ENCODE results near the gene CCBE1. TPM values are rescaled to one million over a fixed set of nuclear protein-coding genes. Genes with fewer than 3 reads are reported as not detected.

CCBE1 gene
- total and polyA plus RNA-seq, 2 of the 4 experiments (the other 2 are of a cell fraction), result 64.8 to 148 TPM

- intact Hi-C loops (cut with micrococcal nuclease), result no loop called here
- Histone ChIP-seq H3K79me1 (ENCODE audit: low read depth in 1 of 2, low read length in 2 of 2) (peaks cover 5 to 19% of the 10 kb centered on the region in 2 experiments), H3K27ac (ENCODE audit: insufficient read depth, low read length) (peak overlapping the region; percentile 26; the same call in 1 of the 2 replicates), H3K4me3 (ENCODE audit: insufficient read depth, low read depth, low read length) (no peak overlapping the region), H2BK20ac (ENCODE audit: low read depth, low read length) (peak overlapping the region; percentile 45; the same call in 1 of the 2 replicates), H3K56ac (ENCODE audit: extremely low read depth, insufficient read depth, low read length) (no peak overlapping the region), H3K14ac (replicated peaks; ENCODE audit: low read depth, low read length) (no peak overlapping the region; the same call in 1 of the 2 replicates), H3K9me1 (ENCODE audit: insufficient read depth, low read length) (peaks cover 4% of the 10 kb centered on the region; the same call in 1 of the 2 replicates), H3K23ac (ENCODE audit: low read depth, low read length) (0 out of 2 replicates have a peak overlapping the region, but pooled peaks have one; percentile 14), H4K8ac (ENCODE audit: low read depth in 2 of 2, low read length in 2 of 2) (peak overlapping the region; percentile 42 to 75; a peak in 3 of 4 replicates), H3K18ac (ENCODE audit: low read depth, low read length) (peak overlapping the region; percentile 59), H2BK5ac (ENCODE audit: low read depth, low read length, poor library complexity, severe bottlenecking) (peak overlapping the region; percentile 44), H2AK5ac (ENCODE audit: low read depth, low read length) (0 out of 2 replicates have a peak overlapping the region, but pooled peaks have one; percentile 30), H3K9ac (ENCODE audit: low read depth, low read length) (peak overlapping the region; percentile 34), H3K4ac (ENCODE audit: low read depth, low read length) (peak overlapping the region; percentile 82), H3K36me3 (ENCODE audit: control insufficient read depth, insufficient read depth, low read length) (no peaks in the 10 kb centered on the region), H3K4me2 (ENCODE audit: low read depth, low read length) (peak overlapping the region; percentile 63; the same call in 1 of the 2 replicates), H3K9me3 (ENCODE audit: control insufficient read depth, insufficient read depth, low read length) (no peaks in the 10 kb centered on the region), H2AFZ (replicated peaks; ENCODE audit: low read length, poor library complexity) (peak overlapping the region; percentile 38), H4K5ac (ENCODE audit: low read depth, low read length) (peak overlapping the region; percentile 45), H3K4me1 (ENCODE audit: control insufficient read depth, insufficient read depth, low read length) (peaks cover 20% of the 10 kb centered on the region), H3K27me3 (ENCODE audit: control insufficient read depth, insufficient read depth, low read length) (no peaks in the 10 kb centered on the region), H4K91ac (ENCODE audit: insufficient read depth, low read depth, low read length) (peak overlapping the region; percentile 40; the same call in 1 of the 2 replicates), H4K20me1 (ENCODE audit: insufficient read depth, low read length) (no peaks in the 10 kb centered on the region), H2AK9ac (replicated peaks; ENCODE audit: low read depth, low read length, poor library complexity) (peak overlapping the region; percentile 50), H2BK15ac (ENCODE audit: low read depth, low read length) (peak overlapping the region; percentile 37; the same call in 1 of the 3 replicates), H2BK120ac (ENCODE audit: low read depth, low read length) (peak overlapping the region; percentile 83)
- DNase-seq (no peak), ATAC-seq (ENCODE audit: low read depth) (no peak)
- BruUV-seq (replicated peaks), result no TSS peak
- no CpG with 5 or more reads among the region's 3 CpGs for WGBS, 2 experiments (ENCODE audit: extremely low coverage in 2 of 2, insufficient read length in 1 of 2)
- dilution Hi-C loops (cut with HindIII; ENCODE audit: low sequenced_read_pairs, unreplicated experiment), result no loop called here
- CTCF ChIA-PET, result no interaction called here
- in situ Hi-C loops (cut with MboI; ENCODE audit: low sequenced_read_pairs), result loop anchor here (5.0 kb wide), 1 partner anchor 117 kb away; no protein-coding TSS in a partner anchor
- POLR2A ChIA-PET (ENCODE audit: unreplicated experiment), result no interaction called here
- TF ChIP-seq CTCF (conservative IDR thresholded peaks at IDR 0.05; ENCODE audit: low read depth, low read length) (no peak), CHD1 (IDR thresholded peaks at IDR 0.05; ENCODE audit: low read depth, low read length) (no peak), MXI1 (IDR thresholded peaks at IDR 0.05; ENCODE audit: borderline replicate concordance, low read depth, low read length) (no peak), CEBPB (IDR thresholded peaks at IDR 0.05; ENCODE audit: low read depth, low read length) (no peak), BHLHE40 (IDR thresholded peaks at IDR 0.05; ENCODE audit: low read depth, low read length) (no peak), RAD21 (IDR thresholded peaks at IDR 0.05; ENCODE audit: low read length) (no peak), SMC3 (IDR thresholded peaks at IDR 0.05; ENCODE audit: low read depth, low read length) (no peak), MAFK (IDR thresholded peaks at IDR 0.05; ENCODE audit: low read depth, low read length) (no peak), USF2 (IDR thresholded peaks at IDR 0.05; ENCODE audit: low read depth, low read length) (no peak), ELK1 (IDR thresholded peaks at IDR 0.05; ENCODE audit: borderline replicate concordance, low read depth, low read length) (no peak), POLR2A (IDR thresholded peaks at IDR 0.05; ENCODE audit: low read depth, low read length) (no peak), RFX5 (IDR thresholded peaks at IDR 0.05; ENCODE audit: low read depth, low read length) (no peak), MAZ (IDR thresholded peaks at IDR 0.05; ENCODE audit: borderline replicate concordance, low read depth, low read length) (no peak), FOS (IDR thresholded peaks at IDR 0.05; ENCODE audit: low read depth, low read length) (no peak), NFE2L2 (IDR thresholded peaks at IDR 0.05; ENCODE audit: low read depth, low read length) (no peak), RCOR1 (IDR thresholded peaks at IDR 0.05; ENCODE audit: insufficient replicate concordance, low read length) (no peak)
These were observed 3.3 kb upstream of the CCBE1 start for GRCh38 chr18:59700535-59700967.

Measured in IMR-90 (cell line).